ENCODE results near the gene ESPL1. TPM values are rescaled to one million over a fixed set of nuclear protein-coding genes. Genes with fewer than 3 reads are reported as not detected.

Gene ESPL1
- total RNA-seq, 1 experiment from 2014 or later, result 12.1 TPM

GRCh38 chr12:53224061-53224896 is 43.8 kb upstream of the ESPL1 start:
- ChIA-PET POLR2A (interaction anchor here (0.5 to 1.8 kb wide), 8 partner anchors 7 to 402 kb away, joined by 3 to 6 read pairs (median 4); partner anchors contain the start of genes CSAD and ZNF740), CTCF (interaction anchor here (0.5 to 1.9 kb wide), 6 partner anchors 8 to 1096 kb away, joined by 3 to 6 read pairs (median 3); no protein-coding TSS in a partner anchor)
- DNase-seq (ENCODE audit: unreplicated experiment), result peak; percentile 60
- no peak overlapping the region for H3K4me3 Mint-ChIP-seq (ENCODE audit: unreplicated experiment)
- peak; percentile 27 for TF ChIP-seq CTCF (IDR thresholded peaks at IDR 0.05; ENCODE audit: unreplicated experiment)
- H3K27ac Mint-ChIP-seq (ENCODE audit: low read depth, unreplicated experiment), result peak overlapping the region; percentile 43
- intact Hi-C loops (cut with micrococcal nuclease), result no loop called here
- H3K9me3 Mint-ChIP-seq (ENCODE audit: unreplicated experiment), result no peaks in the 10 kb centered on the region
- peaks cover 23% of the 10 kb centered on the region for H3K36me3 Mint-ChIP-seq (ENCODE audit: insufficient read depth, unreplicated experiment)
- BruUV-seq (replicated peaks), result no TSS peak
- peaks cover 59% of the 10 kb centered on the region for H3K4me1 Mint-ChIP-seq (ENCODE audit: insufficient read depth, unreplicated experiment)
- no peaks in the 10 kb centered on the region for H3K27me3 Mint-ChIP-seq (ENCODE audit: insufficient read depth, unreplicated experiment)

DNA sequence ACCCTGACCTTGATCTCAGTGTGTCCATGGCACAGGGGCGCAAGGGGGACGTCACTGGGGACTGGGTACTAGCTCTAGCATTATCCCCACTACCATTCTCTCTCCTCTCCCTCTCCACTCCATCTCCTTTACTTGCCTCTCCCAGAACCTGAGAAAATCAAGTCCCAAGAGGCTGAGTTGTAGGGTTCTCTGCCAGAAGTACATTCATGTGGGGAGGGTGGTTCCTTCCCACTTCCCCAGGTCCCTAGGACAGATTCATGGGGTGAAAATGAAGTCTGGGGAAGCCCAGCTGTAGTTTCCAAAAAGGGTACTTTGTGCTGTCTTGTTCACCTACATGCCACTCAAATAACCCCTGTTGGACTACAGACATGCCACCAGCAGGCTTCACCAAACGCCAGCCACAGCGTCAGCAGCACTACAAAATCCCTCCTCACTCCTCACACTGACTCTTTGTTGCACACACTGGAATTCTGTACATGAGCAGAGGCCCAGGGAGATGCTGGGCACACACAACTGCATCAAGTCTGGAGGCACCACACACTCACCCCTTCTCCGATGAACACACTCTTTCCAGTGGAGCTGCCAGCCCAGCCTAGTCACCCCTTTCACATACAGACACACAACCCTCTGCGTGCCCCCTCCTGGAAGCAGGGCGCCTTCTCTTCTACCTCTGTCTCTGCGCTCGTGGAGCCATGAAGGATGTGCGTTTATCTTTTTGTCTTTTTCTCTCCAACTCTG is 43.0 kb upstream of the ESPL1 start:
- BruUV-seq (replicated peaks), result no TSS peak
- intact Hi-C loops (cut with micrococcal nuclease), result no loop called here
- CTCF ChIA-PET, result interaction anchor here (0.5 to 1.9 kb wide), 7 partner anchors 9 to 1096 kb away, joined by 3 to 6 read pairs (median 3); a partner anchor contains a TSS
- peaks cover 21% of the 10 kb centered on the region for H3K36me3 Mint-ChIP-seq (ENCODE audit: insufficient read depth, unreplicated experiment)
- H3K27ac Mint-ChIP-seq (ENCODE audit: low read depth, unreplicated experiment), result peak overlapping the region; percentile 43
- no peak for TF ChIP-seq CTCF (IDR thresholded peaks at IDR 0.05; ENCODE audit: unreplicated experiment)
- H3K4me3 Mint-ChIP-seq (ENCODE audit: unreplicated experiment), result no peak overlapping the region
- H3K27me3 Mint-ChIP-seq (ENCODE audit: insufficient read depth, unreplicated experiment), result no peaks in the 10 kb centered on the region
- no peaks in the 10 kb centered on the region for H3K9me3 Mint-ChIP-seq (ENCODE audit: unreplicated experiment)
- peaks cover 62% of the 10 kb centered on the region for H3K4me1 Mint-ChIP-seq (ENCODE audit: insufficient read depth, unreplicated experiment)
- POLR2A ChIA-PET, result interaction anchor here (0.5 to 1.8 kb wide), 5 partner anchors 19 to 99 kb away, joined by 3 to 6 read pairs (median 3); partner anchors contain the start of genes CSAD and ZNF740
- no peak for DNase-seq (ENCODE audit: unreplicated experiment)

DNA sequence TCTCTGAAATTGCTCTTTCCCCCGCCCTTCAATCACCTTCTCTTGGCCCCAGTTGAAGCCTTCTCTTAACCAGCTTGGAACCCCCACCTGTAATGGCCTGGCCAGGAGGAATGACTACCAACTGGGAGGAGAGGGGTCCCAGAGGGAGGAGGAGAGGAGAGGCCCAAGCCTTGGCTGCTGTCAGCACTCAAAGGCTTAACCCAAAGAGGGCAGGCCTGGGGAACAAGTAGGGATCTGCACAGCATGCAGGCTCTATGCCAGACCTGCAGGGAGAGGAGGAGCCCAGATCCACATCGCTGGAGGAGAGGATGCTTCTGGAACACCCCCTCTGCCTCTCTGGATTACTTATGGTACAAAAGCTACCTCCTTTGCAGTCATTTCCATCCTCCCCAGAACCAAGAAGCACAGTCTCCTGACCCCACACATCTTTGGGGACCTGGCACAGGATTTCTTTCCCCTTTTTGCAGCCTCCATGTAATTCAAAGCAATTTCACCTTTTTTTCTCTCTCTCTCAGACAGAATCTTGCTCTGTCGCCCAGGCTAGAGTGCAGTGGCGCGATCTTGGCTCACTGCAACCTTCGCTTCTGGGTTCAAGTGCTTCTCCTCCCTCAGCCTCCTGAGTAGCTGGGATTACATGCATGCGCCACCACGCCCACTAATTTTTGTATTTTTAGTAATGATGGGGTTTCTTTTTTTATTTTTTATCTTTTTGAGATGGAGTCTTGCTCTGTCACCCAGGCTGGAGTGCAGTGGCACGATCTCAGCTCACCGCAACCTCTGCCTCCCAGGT is 42.3 kb upstream of the ESPL1 start:
- H3K9me3 Mint-ChIP-seq (ENCODE audit: unreplicated experiment), result no peaks in the 10 kb centered on the region
- peak overlapping the region; percentile 43 for H3K27ac Mint-ChIP-seq (ENCODE audit: low read depth, unreplicated experiment)
- H3K36me3 Mint-ChIP-seq (ENCODE audit: insufficient read depth, unreplicated experiment), result peaks cover 17% of the 10 kb centered on the region
- ChIA-PET POLR2A (interaction anchor here (1.1 to 1.8 kb wide), 3 partner anchors 27 to 72 kb away, joined by 3 to 6 read pairs (median 5); partner anchors contain the start of genes CSAD and ZNF740), CTCF (interaction anchor here (0.6 to 1.9 kb wide), 6 partner anchors 12 to 42 kb away, joined by 3 to 6 read pairs (median 4); partner anchors contain the start of gene ESPL1)
- no peak overlapping the region for H3K4me3 Mint-ChIP-seq (ENCODE audit: unreplicated experiment)
- TF ChIP-seq CTCF (IDR thresholded peaks at IDR 0.05; ENCODE audit: unreplicated experiment), result no peak
- no peaks in the 10 kb centered on the region for H3K27me3 Mint-ChIP-seq (ENCODE audit: insufficient read depth, unreplicated experiment)
- BruUV-seq (replicated peaks), result no TSS peak
- peaks cover 68% of the 10 kb centered on the region for H3K4me1 Mint-ChIP-seq (ENCODE audit: insufficient read depth, unreplicated experiment)
- intact Hi-C loops (cut with micrococcal nuclease), result no loop called here
- DNase-seq (ENCODE audit: unreplicated experiment), result peak; percentile 27

Measured in MCF 10A (cell line).